WI38 (cell line): ENCODE measurements around the gene SLC22A16.

Source experiments
- H3K4me3 ChIP-seq: 2 replicates; pipeline ENCODE4 v1.5.1; 2011; ENCODE audit warnings: low read depth, mild to moderate bottlenecking, control low read depth, low read length
- TF ChIP-seq, protein P1 (sequence below): IDR thresholded peaks from 2 replicates; pipeline ENCODE4 v1.5.1; 2012; ENCODE audit warnings: low read depth, mild to moderate bottlenecking, control low read depth, low read length

SLC22A16 gene

DNA sequence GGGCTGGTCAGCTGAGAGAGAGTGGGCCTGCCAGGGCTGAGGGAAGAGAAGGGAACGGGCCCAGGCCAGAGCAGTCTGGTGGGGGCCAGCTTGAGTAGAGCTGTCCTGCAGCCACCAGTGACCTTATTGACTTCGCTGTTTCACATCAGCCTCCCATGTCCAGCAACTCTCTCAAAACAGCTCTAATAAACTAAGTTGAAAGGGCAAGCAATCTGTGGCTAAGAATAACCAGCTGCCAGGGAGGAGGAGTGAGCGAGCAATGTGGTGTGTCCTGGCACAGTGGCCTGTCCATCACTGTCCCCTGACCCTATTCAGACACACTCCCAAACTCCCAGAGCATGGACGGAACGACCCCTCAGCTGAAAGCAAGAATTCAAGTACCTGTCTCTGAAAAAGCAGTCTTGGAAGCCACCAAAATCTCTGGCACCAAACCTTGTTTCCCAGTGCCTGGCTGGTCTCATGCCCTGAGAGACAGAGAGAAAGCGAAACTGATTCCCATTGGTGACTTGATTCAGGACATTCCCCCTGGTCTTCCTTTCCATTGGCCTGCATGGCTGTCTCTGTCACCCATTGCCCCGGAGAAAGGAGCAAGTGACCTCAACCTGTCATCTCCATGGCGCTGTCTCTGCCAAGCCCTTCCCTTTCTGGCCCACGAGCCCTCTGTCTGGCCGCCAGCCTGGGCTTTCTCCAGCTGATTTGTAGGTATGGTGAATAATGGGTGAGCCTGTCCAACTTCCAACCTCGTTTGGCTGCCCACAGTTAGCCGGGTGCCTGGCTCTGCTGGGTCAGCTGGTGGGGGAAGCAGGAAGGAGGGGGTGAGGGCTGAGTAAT, 61.1 kb downstream of the SLC22A16 start, which contains the start of gene DDO:
Gene DDO (minus strand): TSS at position 490 of the 831 bp plus-strand sequence. CDS start 2,113 bp downstream, outside the sequence.
- TF ChIP-seq, protein P1, sequence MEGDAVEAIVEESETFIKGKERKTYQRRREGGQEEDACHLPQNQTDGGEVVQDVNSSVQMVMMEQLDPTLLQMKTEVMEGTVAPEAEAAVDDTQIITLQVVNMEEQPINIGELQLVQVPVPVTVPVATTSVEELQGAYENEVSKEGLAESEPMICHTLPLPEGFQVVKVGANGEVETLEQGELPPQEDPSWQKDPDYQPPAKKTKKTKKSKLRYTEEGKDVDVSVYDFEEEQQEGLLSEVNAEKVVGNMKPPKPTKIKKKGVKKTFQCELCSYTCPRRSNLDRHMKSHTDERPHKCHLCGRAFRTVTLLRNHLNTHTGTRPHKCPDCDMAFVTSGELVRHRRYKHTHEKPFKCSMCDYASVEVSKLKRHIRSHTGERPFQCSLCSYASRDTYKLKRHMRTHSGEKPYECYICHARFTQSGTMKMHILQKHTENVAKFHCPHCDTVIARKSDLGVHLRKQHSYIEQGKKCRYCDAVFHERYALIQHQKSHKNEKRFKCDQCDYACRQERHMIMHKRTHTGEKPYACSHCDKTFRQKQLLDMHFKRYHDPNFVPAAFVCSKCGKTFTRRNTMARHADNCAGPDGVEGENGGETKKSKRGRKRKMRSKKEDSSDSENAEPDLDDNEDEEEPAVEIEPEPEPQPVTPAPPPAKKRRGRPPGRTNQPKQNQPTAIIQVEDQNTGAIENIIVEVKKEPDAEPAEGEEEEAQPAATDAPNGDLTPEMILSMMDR: no peak
- peak within 1 kb of the TSS; percentile 52 for H3K4me3 ChIP-seq

DNA sequence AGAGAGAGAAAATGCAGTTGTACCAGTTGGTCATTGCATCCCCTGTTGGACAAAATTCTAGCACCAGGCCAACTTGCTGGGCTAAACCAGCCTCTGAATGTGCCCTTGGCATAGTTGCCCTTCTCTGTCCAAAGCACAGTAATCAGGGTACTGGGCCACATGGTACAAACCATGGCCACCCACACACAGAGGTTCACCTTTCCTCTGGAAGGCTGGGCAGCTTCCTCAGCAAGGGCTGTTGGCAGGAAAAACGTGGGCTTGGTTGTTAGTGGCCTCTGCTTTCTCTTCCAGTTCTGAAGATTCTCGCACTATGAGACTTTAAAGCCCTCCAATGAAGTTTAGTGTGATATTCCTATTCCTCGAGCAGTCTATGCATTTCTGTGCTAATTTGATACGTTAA, 61.7 kb downstream of the SLC22A16 start:
- H3K4me3 ChIP-seq: peak overlapping the region; percentile 52; the same call in 1 of the 2 replicates
- TF ChIP-seq, protein P1: no peak

DNA sequence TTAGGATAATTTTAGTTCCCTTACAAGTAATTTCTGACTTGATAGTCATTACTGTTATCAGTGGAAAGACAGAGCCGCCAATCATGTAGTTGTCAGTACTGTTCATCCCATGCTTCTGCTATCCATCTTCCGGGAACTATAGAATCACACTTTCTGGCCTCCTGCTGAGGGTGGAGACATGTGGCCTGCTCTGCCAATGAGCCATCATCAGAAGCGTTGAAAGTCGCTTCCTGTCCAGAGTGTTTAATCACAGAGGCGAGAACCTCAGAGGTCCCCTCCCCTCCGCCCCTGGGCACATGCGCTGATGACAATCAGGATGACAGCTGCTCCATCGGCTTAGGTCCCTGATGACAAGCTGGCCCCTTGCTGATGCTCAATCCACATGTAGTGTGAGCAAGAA, 64.1 kb downstream of the SLC22A16 start:
- TF ChIP-seq, protein P1: no peak
- no peak overlapping the region for H3K4me3 ChIP-seq

DNA sequence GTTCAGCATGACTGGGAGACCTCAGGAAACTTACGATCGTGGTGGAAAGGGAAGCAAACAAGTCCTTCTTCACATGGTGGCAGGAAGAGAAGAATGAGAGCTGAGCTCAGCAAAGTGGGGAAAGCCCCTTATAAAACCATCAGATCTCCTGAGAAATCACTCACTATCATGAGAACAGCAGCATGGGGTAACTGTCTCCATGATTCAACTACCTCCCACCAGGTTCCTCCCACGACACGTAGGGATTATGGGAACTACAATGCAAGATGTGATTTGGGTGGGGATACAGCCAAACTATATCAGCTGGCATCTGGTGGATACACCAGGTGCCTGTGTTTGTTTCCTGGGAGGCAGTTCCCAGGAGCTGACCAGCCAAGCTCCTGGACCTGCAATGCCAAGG, 65.9 kb downstream of the SLC22A16 start:
- no peak overlapping the region for H3K4me3 ChIP-seq
- TF ChIP-seq, protein P1: no peak

DNA sequence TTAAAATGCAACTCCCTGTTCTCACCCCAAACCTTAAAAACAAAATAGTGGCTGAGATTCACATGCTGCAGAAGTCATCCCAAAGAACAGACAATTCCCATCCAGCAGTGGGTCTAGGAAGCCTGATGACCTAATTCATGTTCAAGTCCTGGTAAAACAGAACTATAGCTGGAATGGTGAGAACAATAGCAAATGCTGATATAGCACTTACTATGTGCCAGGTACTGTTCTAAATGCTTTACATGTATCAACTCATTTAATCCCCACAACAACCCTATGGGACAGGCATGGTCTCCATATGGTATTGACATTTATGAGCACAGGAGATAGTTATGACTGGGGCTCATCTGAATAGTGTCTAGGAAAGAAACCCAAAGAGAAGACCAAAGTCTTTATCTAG, 66.6 kb downstream of the SLC22A16 start:
- TF ChIP-seq, protein P1: no peak
- no peak overlapping the region for H3K4me3 ChIP-seq

DNA sequence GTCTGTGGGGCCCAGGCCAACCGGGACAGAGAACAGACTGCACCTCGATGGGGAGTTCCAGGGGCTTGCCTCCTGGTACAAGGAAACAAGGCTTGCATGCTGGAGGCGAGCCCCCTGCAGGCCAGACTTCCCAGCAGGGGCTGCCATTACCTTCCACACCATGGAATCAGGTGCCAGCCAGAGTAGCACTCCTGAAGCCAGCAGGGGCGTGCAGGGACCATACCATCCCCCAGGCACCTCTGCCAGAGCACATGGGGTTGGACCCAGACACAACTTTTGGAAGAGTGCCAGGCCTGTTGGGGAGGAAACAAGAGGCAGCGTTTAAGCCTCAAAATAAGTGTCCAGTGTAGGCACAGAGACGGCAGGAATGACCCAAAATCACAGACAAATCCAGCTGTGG, 67.5 kb downstream of the SLC22A16 start:
- TF ChIP-seq, protein P1: no peak
- H3K4me3 ChIP-seq: no peak overlapping the region

DNA sequence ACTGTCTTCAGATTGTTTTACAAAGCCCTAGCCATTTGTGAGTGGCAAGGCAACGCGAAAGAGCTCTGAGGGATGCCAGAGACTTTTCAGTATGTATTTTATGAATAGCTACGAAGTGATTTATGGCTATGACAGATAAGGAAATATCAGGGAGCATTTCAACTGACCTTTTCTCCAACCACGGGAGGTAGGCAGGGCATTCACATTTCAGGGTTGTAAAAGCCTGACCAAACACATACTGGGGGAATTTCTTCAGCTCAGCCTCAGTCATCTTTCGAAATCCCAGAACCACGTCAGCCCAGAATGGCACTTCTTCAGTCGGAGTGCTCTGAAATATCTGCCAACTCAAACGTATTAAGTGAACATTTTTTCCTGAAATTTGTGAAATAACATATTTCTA, 71.8 kb downstream of the SLC22A16 start:
- TF ChIP-seq, protein P1: no peak
- no peak overlapping the region for H3K4me3 ChIP-seq
